ENCODE results near the gene C1orf21.

Gene C1orf21

GRCh38 chr1:184513421-184513820, 126.6 kb downstream of the C1orf21 start:
- H3K4me2 ChIP-seq (ENCODE audit: low read length): no peak overlapping the region
- no peak overlapping the region for H3K9ac ChIP-seq (ENCODE audit: low read length)
- no peaks in the 10 kb centered on the region for H4K20me1 ChIP-seq (ENCODE audit: insufficient read depth, low read length)
- H3K9me2 ChIP-seq (ENCODE audit: low read depth, low read length): no peaks in the 10 kb centered on the region
- H3K4me1 ChIP-seq (ENCODE audit: insufficient read depth, low read length, severe bottlenecking): no peaks in the 10 kb centered on the region
- no peaks in the 10 kb centered on the region for H3F3A ChIP-seq (ENCODE audit: insufficient read depth, low read length)
- no peak overlapping the region for H3K27ac ChIP-seq (ENCODE audit: low read depth, low read length, poor library complexity, severe bottlenecking)
- TF ChIP-seq CTCF (IDR thresholded peaks at IDR 0.05; ENCODE audit: low read length): no peak
- no peak for TF ChIP-seq EZH2 (IDR thresholded peaks at IDR 0.05; ENCODE audit: borderline replicate concordance, low read length)
- no peaks in the 10 kb centered on the region for H3K79me2 ChIP-seq (ENCODE audit: insufficient read depth, low read length)
- H3K27me3 ChIP-seq (ENCODE audit: insufficient read depth, low read length): no peaks in the 10 kb centered on the region
- H3K4me3 ChIP-seq (ENCODE audit: low read depth, low read length, poor library complexity, severe bottlenecking): no peak overlapping the region
- no peaks in the 10 kb centered on the region for H3K9me3 ChIP-seq (ENCODE audit: low read length)
- no peaks in the 10 kb centered on the region for H3K36me3 ChIP-seq (ENCODE audit: insufficient read depth, low read length)
- no peak overlapping the region for H2AFZ ChIP-seq (ENCODE audit: low read length)

GRCh38 chr1:184513966-184514365, 127.1 kb downstream of the C1orf21 start:
- no peak overlapping the region for H3K9ac ChIP-seq (ENCODE audit: low read length)
- no peaks in the 10 kb centered on the region for H3F3A ChIP-seq (ENCODE audit: insufficient read depth, low read length)
- no peaks in the 10 kb centered on the region for H3K79me2 ChIP-seq (ENCODE audit: insufficient read depth, low read length)
- no peak overlapping the region for H2AFZ ChIP-seq (ENCODE audit: low read length)
- no peak overlapping the region for H3K4me3 ChIP-seq (ENCODE audit: low read depth, low read length, poor library complexity, severe bottlenecking)
- H3K27ac ChIP-seq (ENCODE audit: low read depth, low read length, poor library complexity, severe bottlenecking): no peak overlapping the region
- no peak for TF ChIP-seq EZH2 (IDR thresholded peaks at IDR 0.05; ENCODE audit: borderline replicate concordance, low read length)
- TF ChIP-seq CTCF (IDR thresholded peaks at IDR 0.05; ENCODE audit: low read length): no peak
- H3K4me2 ChIP-seq (ENCODE audit: low read length): no peak overlapping the region
- H3K9me3 ChIP-seq (ENCODE audit: low read length): no peaks in the 10 kb centered on the region
- no peaks in the 10 kb centered on the region for H3K9me2 ChIP-seq (ENCODE audit: low read depth, low read length)
- no peaks in the 10 kb centered on the region for H3K4me1 ChIP-seq (ENCODE audit: insufficient read depth, low read length, severe bottlenecking)
- no peaks in the 10 kb centered on the region for H3K27me3 ChIP-seq (ENCODE audit: insufficient read depth, low read length)
- H3K36me3 ChIP-seq (ENCODE audit: insufficient read depth, low read length): no peaks in the 10 kb centered on the region
- no peaks in the 10 kb centered on the region for H4K20me1 ChIP-seq (ENCODE audit: insufficient read depth, low read length)

GRCh38 chr1:184514447-184514846, 127.6 kb downstream of the C1orf21 start:
- no peaks in the 10 kb centered on the region for H3K79me2 ChIP-seq (ENCODE audit: insufficient read depth, low read length)
- no peaks in the 10 kb centered on the region for H4K20me1 ChIP-seq (ENCODE audit: insufficient read depth, low read length)
- TF ChIP-seq CTCF (IDR thresholded peaks at IDR 0.05; ENCODE audit: low read length) (no peak), EZH2 (IDR thresholded peaks at IDR 0.05; ENCODE audit: borderline replicate concordance, low read length) (no peak)
- no peak overlapping the region for H3K4me3 ChIP-seq (ENCODE audit: low read depth, low read length, poor library complexity, severe bottlenecking)
- H3K9ac ChIP-seq (ENCODE audit: low read length): no peak overlapping the region
- H3F3A ChIP-seq (ENCODE audit: insufficient read depth, low read length): no peaks in the 10 kb centered on the region
- no peak overlapping the region for H2AFZ ChIP-seq (ENCODE audit: low read length)
- H3K27ac ChIP-seq (ENCODE audit: low read depth, low read length, poor library complexity, severe bottlenecking): no peak overlapping the region
- no peaks in the 10 kb centered on the region for H3K4me1 ChIP-seq (ENCODE audit: insufficient read depth, low read length, severe bottlenecking)
- H3K27me3 ChIP-seq (ENCODE audit: insufficient read depth, low read length): no peaks in the 10 kb centered on the region
- H3K4me2 ChIP-seq (ENCODE audit: low read length): no peak overlapping the region
- no peaks in the 10 kb centered on the region for H3K36me3 ChIP-seq (ENCODE audit: insufficient read depth, low read length)
- H3K9me2 ChIP-seq (ENCODE audit: low read depth, low read length): no peaks in the 10 kb centered on the region
- no peaks in the 10 kb centered on the region for H3K9me3 ChIP-seq (ENCODE audit: low read length)
